ENCODE measurements around the gene PPP2R1B.

DNA sequence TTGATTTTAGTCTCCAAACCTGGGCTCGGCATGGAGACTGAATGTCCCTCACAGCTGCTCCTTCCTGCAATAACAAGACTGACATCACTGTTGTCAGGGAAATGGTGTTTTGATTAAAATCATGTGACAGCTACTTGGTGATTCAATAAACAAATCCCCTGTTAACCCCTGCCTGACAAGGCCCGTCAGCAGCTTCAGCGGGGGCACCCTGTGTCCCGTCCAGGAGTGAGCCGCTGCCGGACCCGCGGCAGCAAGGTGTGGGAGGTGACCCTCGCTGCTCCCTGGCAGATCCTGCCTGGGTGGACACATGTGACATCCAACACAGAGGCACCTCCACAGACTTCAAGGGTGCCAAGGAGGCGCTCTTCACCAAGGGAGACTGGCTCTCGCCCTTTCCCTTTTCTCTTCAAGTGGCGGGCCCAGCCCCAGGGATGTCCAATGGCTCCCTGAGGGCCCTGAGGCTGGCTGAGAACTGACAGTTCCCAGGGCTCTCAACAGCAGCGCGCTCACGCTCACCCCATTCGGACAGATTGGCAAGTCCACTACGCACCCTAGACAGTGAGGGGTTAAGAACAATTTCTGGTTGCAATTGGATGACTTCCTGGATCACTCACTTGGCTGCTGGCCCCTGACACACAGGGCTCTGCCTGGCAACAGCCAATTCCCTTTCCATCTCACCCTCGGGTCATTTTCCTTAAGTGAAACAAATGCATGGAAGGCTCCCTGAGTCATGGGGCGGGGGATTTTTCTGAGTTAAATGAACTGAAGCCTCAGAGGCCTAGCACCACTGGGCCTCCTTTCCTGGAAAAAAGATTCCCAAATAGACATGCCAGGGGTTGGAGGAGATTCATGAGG lies 30.7 kb downstream of the PPP2R1B start:
- TF ChIP-seq, protein P1, sequence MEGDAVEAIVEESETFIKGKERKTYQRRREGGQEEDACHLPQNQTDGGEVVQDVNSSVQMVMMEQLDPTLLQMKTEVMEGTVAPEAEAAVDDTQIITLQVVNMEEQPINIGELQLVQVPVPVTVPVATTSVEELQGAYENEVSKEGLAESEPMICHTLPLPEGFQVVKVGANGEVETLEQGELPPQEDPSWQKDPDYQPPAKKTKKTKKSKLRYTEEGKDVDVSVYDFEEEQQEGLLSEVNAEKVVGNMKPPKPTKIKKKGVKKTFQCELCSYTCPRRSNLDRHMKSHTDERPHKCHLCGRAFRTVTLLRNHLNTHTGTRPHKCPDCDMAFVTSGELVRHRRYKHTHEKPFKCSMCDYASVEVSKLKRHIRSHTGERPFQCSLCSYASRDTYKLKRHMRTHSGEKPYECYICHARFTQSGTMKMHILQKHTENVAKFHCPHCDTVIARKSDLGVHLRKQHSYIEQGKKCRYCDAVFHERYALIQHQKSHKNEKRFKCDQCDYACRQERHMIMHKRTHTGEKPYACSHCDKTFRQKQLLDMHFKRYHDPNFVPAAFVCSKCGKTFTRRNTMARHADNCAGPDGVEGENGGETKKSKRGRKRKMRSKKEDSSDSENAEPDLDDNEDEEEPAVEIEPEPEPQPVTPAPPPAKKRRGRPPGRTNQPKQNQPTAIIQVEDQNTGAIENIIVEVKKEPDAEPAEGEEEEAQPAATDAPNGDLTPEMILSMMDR (IDR thresholded peaks at IDR 0.05; ENCODE audit: insufficient read depth, low read length, poor library complexity, severe bottlenecking) = no peak
- TF ChIP-seq EZH2phosphoT487 (conservative IDR thresholded peaks at IDR 0.05; ENCODE audit: low read length) = no peak

All from SU-DHL-6 (cell line).